SK-N-MC (cell line): Measurements from ENCODE around the gene GNG12.

Source experiments
- EZH2 ChIP-seq: fragments of 200-600 bp; sonication (generic); IDR thresholded peaks from one replicate; pipeline ENCODE4 v1.6.1; 2017; ENCODE audit warnings: antibody characterized with exemption
- POLR2AphosphoS5 ChIP-seq: IDR thresholded peaks from 2 replicates; pipeline ENCODE4 v1.6.1; 2012; ENCODE audit warnings: mild to moderate bottlenecking, low read depth, low read length, borderline replicate concordance

- TF ChIP-seq POLR2AphosphoS5 = no peak
- TF ChIP-seq EZH2 = no peak
These were observed 150.5 kb downstream of the GNG12 start for GRCh38 chr1:67682659-67683197.
